HepG2 (cell line): Measurements from ENCODE around the gene TNN. TPM values are rescaled to one million over a fixed set of nuclear protein-coding genes. Genes with fewer than 3 reads are reported as not detected.

Source experiments
- ATAC-seq: fragments of 200-7000 bp; cut with Tn5 transposase; 3 replicates; pipeline ENCODE4 v1.9.1; 2020; ENCODE audit warnings: mild to moderate bottlenecking, moderate library complexity
- BruUV-seq: library from RNA; stranded (reverse); fragments of 400-500 nt; replicated peaks from 2 replicates; lab custom pipeline; 2021; lab: Mats Ljungman, UMichigan
- CTCF ChIA-PET: fragments of 300-600 bp; formaldehyde crosslinking; extraction: SDS; loops from one replicate; lab custom pipeline; 2021; ENCODE audit warnings: low total read pairs, inconsistent platforms, low intra/inter-chr PET ratio; lab: Yijun Ruan, JAX
- POLR2A ChIA-PET: fragments of 350-600 bp; sonication (Branson Sonifier 250); formaldehyde crosslinking; loops from one replicate; lab custom pipeline; 2020; ENCODE audit warnings: antibody characterized with exemption, inconsistent platforms; lab: Yijun Ruan, JAX
- DNase-seq: peaks from one replicate; pipeline ENCODE4 v3.0.0-alpha.2; 2015; ENCODE audit warnings: low spot score
- FAIRE-seq: peaks from 3 replicates; lab custom pipeline; 2011; peaks lifted over from hg19 to GRCh38; lab: Jason Lieb, UNC
- H2AFZ ChIP-seq: one replicate; pipeline ENCODE4 v1.6.1; 2011; ENCODE audit warnings: low read length, inconsistent platforms
- H3K27ac ChIP-seq: fragments of 300-600 bp; 3 replicates; pipeline ENCODE4 v1.8.0; 2011; ENCODE audit warnings: mixed run types, mild to moderate bottlenecking, mixed read lengths, low read length, inconsistent platforms; ENCODE audit not compliant: insufficient read depth; ENCODE audit errors: extremely low read length
- H3K27me3 ChIP-seq, 2 experiments: fragments of 200-600 bp in 1 of 2; 2 replicates in 1 of 2; 3 replicates in 1 of 2; pipeline versions ENCODE4 v1.6.0 to v1.8.0; 2011; ENCODE audit warnings: low read length in 2 of 2, mild to moderate bottlenecking in 2 of 2, moderate library complexity in 2 of 2, inconsistent platforms in 1 of 2; ENCODE audit not compliant: insufficient read depth in 2 of 2, control insufficient read depth in 1 of 2
- H3K36me3 ChIP-seq, 2 experiments: fragments of 200-600 bp in 1 of 2; replicated peaks in 1 of 2; 2 replicates in 1 of 2; 3 replicates in 1 of 2; pipeline versions ENCODE4 v1.5.1 to v1.8.0; 2011; ENCODE audit warnings: low read length in 2 of 2, inconsistent platforms in 1 of 2; ENCODE audit not compliant: insufficient read depth in 2 of 2, control insufficient read depth in 1 of 2
- H3K4me1 ChIP-seq: 2 replicates; pipeline ENCODE4 v1.5.1; 2012; ENCODE audit warnings: low read length, inconsistent platforms; ENCODE audit not compliant: insufficient read depth
- H3K4me2 ChIP-seq: 2 replicates; pipeline ENCODE4 v1.6.0; 2011; ENCODE audit warnings: low read depth, low read length, inconsistent platforms
- H3K4me3 ChIP-seq, 3 experiments: fragments of 200-600 bp in 1 of 3; sonication (generic), shearing (Covaris generic) in 1 of 3; replicated peaks in 1 of 3; 2 replicates each; pipeline ENCODE4 v1.5.1; 2011 to 2016; ENCODE audit warnings: low read length in 3 of 3, inconsistent platforms in 2 of 3, low read depth in 2 of 3, mild to moderate bottlenecking in 2 of 3, control low read depth in 1 of 3, mixed read lengths in 1 of 3; ENCODE audit not compliant: insufficient read depth in 1 of 3
- H3K79me2 ChIP-seq: one replicate; pipeline ENCODE4 v1.6.1; 2011; ENCODE audit warnings: low read length, inconsistent platforms; ENCODE audit not compliant: insufficient read depth
- H3K9ac ChIP-seq: 2 replicates; pipeline ENCODE4 v1.6.0; 2011; ENCODE audit warnings: mild to moderate bottlenecking, low read depth, low read length, inconsistent platforms; ENCODE audit not compliant: insufficient read depth
- H3K9me3 ChIP-seq: 2 replicates; pipeline ENCODE4 v1.5.1; 2012; ENCODE audit warnings: mild to moderate bottlenecking, low read length
- H4K20me1 ChIP-seq: 2 replicates; pipeline ENCODE4 v1.6.0; 2011; ENCODE audit warnings: inconsistent platforms, mild to moderate bottlenecking, low read length, moderate library complexity; ENCODE audit not compliant: insufficient read depth
- POLR2A ChIP-seq, 2 experiments: IDR thresholded peaks; 2 replicates each; pipeline ENCODE4 v1.6.1; 2011; ENCODE audit warnings: low read depth in 2 of 2, low read length in 2 of 2, mild to moderate bottlenecking in 1 of 2, moderate library complexity in 1 of 2; ENCODE audit not compliant: insufficient read depth in 1 of 2
- TBX2 ChIP-seq: sonication (generic); formaldehyde crosslinking; IDR thresholded peaks from 2 replicates; pipeline ENCODE4 v1.5.0; 2020; ENCODE audit warnings: missing genetic modification reagents, mild to moderate bottlenecking, borderline replicate concordance
- ZBTB37 ChIP-seq: sonication (generic); formaldehyde crosslinking; IDR thresholded peaks from 2 replicates; pipeline ENCODE4 v1.4.0; 2020; ENCODE audit warnings: mild to moderate bottlenecking, missing genetic modification reagents
- ZFAT ChIP-seq: sonication (generic); formaldehyde crosslinking; conservative IDR thresholded peaks from 2 replicates; pipeline ENCODE4 v1.8.1; 2023; ENCODE audit warnings: missing genetic modification reagents, inconsistent platforms
- ZNF20 ChIP-seq: sonication (generic); formaldehyde crosslinking; IDR thresholded peaks from 2 replicates; pipeline ENCODE4 v1.4.0; 2020; ENCODE audit warnings: mild to moderate bottlenecking, moderate library complexity, missing genetic modification reagents
- ZNF33B ChIP-seq: sonication (generic); formaldehyde crosslinking; IDR thresholded peaks from 2 replicates; pipeline ENCODE4 v1.5.1; 2020; ENCODE audit warnings: mild to moderate bottlenecking, missing genetic modification reagents
- ZNF468 ChIP-seq: sonication (generic); formaldehyde crosslinking; IDR thresholded peaks from 2 replicates; pipeline ENCODE4 v1.8.0; 2022; ENCODE audit warnings: mild to moderate bottlenecking, moderate library complexity, missing genetic modification reagents
- ZNF510 ChIP-seq: sonication (generic); formaldehyde crosslinking; IDR thresholded peaks from 2 replicates; pipeline ENCODE4 v1.4.0; 2020; ENCODE audit warnings: low read depth, mild to moderate bottlenecking, missing genetic modification reagents
- ZNF547 ChIP-seq: sonication (generic); formaldehyde crosslinking; IDR thresholded peaks from 2 replicates; pipeline ENCODE4 v1.5.1; 2020; ENCODE audit warnings: mild to moderate bottlenecking, missing genetic modification reagents
- ZNF670 ChIP-seq: sonication (generic); formaldehyde crosslinking; IDR thresholded peaks from 2 replicates; pipeline ENCODE4 v1.8.0; 2022; ENCODE audit warnings: mild to moderate bottlenecking, missing genetic modification reagents, borderline replicate concordance
- ZNF83 ChIP-seq: sonication (generic); formaldehyde crosslinking; IDR thresholded peaks from 2 replicates; pipeline ENCODE4 v1.4.0; 2020; ENCODE audit warnings: missing genetic modification reagents, mild to moderate bottlenecking, borderline replicate concordance
- ZSCAN29 ChIP-seq: sonication (generic); formaldehyde crosslinking; conservative IDR thresholded peaks from 2 replicates; pipeline ENCODE4 v1.4.0; 2020; ENCODE audit warnings: mild to moderate bottlenecking, missing genetic modification reagents
- whole genome bisulfite sequencing: methylation state at CpG from one replicate; pipeline ENCODE4 v1.1.6; 2017; ENCODE audit warnings: low lambda C conversion rate; 5-methylcytosine and 5-hydroxymethylcytosine counted together
- in situ Hi-C: cut with HindIII; loops from 2 replicates; pipeline ENCODE4 v1.10.0; 2017; ENCODE audit warnings: low pct_unique_long_range_greater_than_20kb; ENCODE audit not compliant: extremely low pct_ligation_motif_present
- intact Hi-C: fragments of 100-400 bp; cut with micrococcal nuclease; formaldehyde crosslinking; loops from one replicate; pipeline ENCODE4 v1.10.0; 2022; ENCODE audit not compliant: unreplicated experiment
- polyA plus RNA-seq, 8 experiments: library from polyadenylated mRNA; depleted of rRNA in 3 of 8; stranded (reverse) in 7 of 8; unstranded in 1 of 8; fragments of >200 nt; fragmentation: Illumina TruSeq in 4 of 8; extraction: Trizol in 4 of 8; gene quantifications; 2 replicates each; pipeline versions ENCODE4 v1.2.1 to v1.2.3, GENCODE V29; 2011 to 2016; ENCODE audit warnings: low read depth in 4 of 8, missing spikeins in 1 of 8, mixed read lengths in 1 of 8; ENCODE audit not compliant: insufficient read depth in 1 of 8
- total RNA-seq, 5 experiments: library from RNA; depleted of rRNA; stranded (reverse); fragments of >200 nt; fragmentation: Illumina TruSeq; extraction: Trizol; gene quantifications; 2 replicates each; pipeline ENCODE4 v1.2.3, GENCODE V29; 2016; ENCODE audit warnings: low read depth in 1 of 5
- TF ChIP-seq, protein P1 (sequence below): IDR thresholded peaks from 2 replicates; pipeline ENCODE4 v1.6.1; 2016; ENCODE audit warnings: low read depth, missing genetic modification reagents, missing compliant biosample characterization

The TNN gene
- total and polyA plus RNA-seq, 2 of the 13 experiments (the other 11 are each of a cell fraction or from before 2014, with no cell fraction given) = not detected

DNA sequence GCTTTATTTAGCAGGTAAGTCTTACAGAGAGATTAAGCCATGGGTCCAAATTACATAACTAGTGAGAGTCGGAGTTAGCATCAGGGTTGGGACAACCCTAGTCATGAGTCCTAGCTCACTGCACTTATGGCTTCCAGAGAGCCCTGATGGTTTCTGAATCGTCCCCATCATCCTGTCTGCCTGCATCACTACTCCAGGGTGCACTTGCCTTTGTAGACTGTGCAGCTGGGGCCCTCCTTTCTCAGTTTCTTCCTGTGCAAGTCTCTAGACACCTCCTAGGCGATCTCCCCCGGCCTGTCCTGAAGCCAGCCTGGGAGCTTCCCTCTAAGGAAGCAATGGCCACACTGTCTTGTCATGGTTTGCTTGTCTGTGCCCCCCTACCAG is 87.8 kb downstream of the TNN start:
- no peaks in the 10 kb centered on the region for H3K36me3 ChIP-seq
- H4K20me1 ChIP-seq = no peaks in the 10 kb centered on the region
- DNase-seq (no peak), FAIRE-seq (no peak), ATAC-seq (no peak)
- H3K79me2 ChIP-seq = no peaks in the 10 kb centered on the region
- in situ Hi-C loops = loop anchor here (25.0 kb wide), 3 partner anchors 732 to 1682 kb away; no protein-coding TSS in a partner anchor
- no peaks in the 10 kb centered on the region for H3K27me3 ChIP-seq
- H3K27ac ChIP-seq = no peak overlapping the region
- ChIA-PET POLR2A (interaction anchor here (1.4 kb wide), 1 partner anchor 126 kb away, joined by 3 read pairs; no protein-coding TSS in a partner anchor), CTCF (interaction anchor here (1.0 to 2.0 kb wide), 4 partner anchors 66 to 732 kb away, joined by 3 to 39 read pairs (median 3); no protein-coding TSS in a partner anchor)
- no peak overlapping the region for H3K4me2 ChIP-seq
- no peak overlapping the region for H3K4me3 ChIP-seq
- H3K9me3 ChIP-seq = no peaks in the 10 kb centered on the region
- intact Hi-C loops = loop anchor here (10.0 kb wide), 1 partner anchor 919 kb away; no protein-coding TSS in a partner anchor
- no peak overlapping the region for H2AFZ ChIP-seq
- no peaks in the 10 kb centered on the region for H3K4me1 ChIP-seq
- BruUV-seq = no TSS peak
- 0% methylated on average over 4 of the region's 4 CpGs for WGBS
- no peak for TF ChIP-seq ZNF468 (CRISPR knock-in tag)
- TF ChIP-seq ZFAT (CRISPR knock-in tag) = no peak
- no peak for TF ChIP-seq TBX2
- no peak for TF ChIP-seq ZNF83
- TF ChIP-seq ZNF33B (CRISPR knock-in tag) = no peak
- no peak for TF ChIP-seq ZNF670 (CRISPR knock-in tag)
- no peak for TF ChIP-seq POLR2A (IDR thresholded peaks at IDR 0.05; ENCODE audit: insufficient read depth in 1 of 2, low read depth in 2 of 2, low read length in 2 of 2)
- TF ChIP-seq ZNF510 = no peak
- no peak for TF ChIP-seq ZNF547 (CRISPR knock-in tag)
- no peak overlapping the region for H3K9ac ChIP-seq

GRCh38 chr1:175155936-175156335 is 88.3 kb downstream of the TNN start:
- DNase-seq (no peak), ATAC-seq (no peak), FAIRE-seq (no peak)
- H3K36me3 ChIP-seq = no peaks in the 10 kb centered on the region
- no peak overlapping the region for H3K4me2 ChIP-seq
- intact Hi-C loops (loop anchor here (10.0 kb wide), 1 partner anchor 919 kb away; no protein-coding TSS in a partner anchor), in situ Hi-C loops (loop anchor here (25.0 kb wide), 3 partner anchors 731 to 1681 kb away; no protein-coding TSS in a partner anchor)
- BruUV-seq = no TSS peak
- H3K9me3 ChIP-seq = no peaks in the 10 kb centered on the region
- no peak overlapping the region for H3K9ac ChIP-seq
- no peak overlapping the region for H2AFZ ChIP-seq
- POLR2A ChIA-PET = no interaction called here
- H3K79me2 ChIP-seq = no peaks in the 10 kb centered on the region
- 0% methylated on average over 3 of the region's 5 CpGs for WGBS
- CTCF ChIA-PET = interaction anchor here (1.3 to 2.0 kb wide), 2 partner anchors 163 to 732 kb away, joined by 3 to 39 read pairs; no protein-coding TSS in a partner anchor
- H3K4me3 ChIP-seq = no peak overlapping the region
- H4K20me1 ChIP-seq = no peaks in the 10 kb centered on the region
- H3K4me1 ChIP-seq = no peaks in the 10 kb centered on the region
- H3K27ac ChIP-seq = no peak overlapping the region
- H3K27me3 ChIP-seq = no peaks in the 10 kb centered on the region
- TF ChIP-seq, protein P1, sequence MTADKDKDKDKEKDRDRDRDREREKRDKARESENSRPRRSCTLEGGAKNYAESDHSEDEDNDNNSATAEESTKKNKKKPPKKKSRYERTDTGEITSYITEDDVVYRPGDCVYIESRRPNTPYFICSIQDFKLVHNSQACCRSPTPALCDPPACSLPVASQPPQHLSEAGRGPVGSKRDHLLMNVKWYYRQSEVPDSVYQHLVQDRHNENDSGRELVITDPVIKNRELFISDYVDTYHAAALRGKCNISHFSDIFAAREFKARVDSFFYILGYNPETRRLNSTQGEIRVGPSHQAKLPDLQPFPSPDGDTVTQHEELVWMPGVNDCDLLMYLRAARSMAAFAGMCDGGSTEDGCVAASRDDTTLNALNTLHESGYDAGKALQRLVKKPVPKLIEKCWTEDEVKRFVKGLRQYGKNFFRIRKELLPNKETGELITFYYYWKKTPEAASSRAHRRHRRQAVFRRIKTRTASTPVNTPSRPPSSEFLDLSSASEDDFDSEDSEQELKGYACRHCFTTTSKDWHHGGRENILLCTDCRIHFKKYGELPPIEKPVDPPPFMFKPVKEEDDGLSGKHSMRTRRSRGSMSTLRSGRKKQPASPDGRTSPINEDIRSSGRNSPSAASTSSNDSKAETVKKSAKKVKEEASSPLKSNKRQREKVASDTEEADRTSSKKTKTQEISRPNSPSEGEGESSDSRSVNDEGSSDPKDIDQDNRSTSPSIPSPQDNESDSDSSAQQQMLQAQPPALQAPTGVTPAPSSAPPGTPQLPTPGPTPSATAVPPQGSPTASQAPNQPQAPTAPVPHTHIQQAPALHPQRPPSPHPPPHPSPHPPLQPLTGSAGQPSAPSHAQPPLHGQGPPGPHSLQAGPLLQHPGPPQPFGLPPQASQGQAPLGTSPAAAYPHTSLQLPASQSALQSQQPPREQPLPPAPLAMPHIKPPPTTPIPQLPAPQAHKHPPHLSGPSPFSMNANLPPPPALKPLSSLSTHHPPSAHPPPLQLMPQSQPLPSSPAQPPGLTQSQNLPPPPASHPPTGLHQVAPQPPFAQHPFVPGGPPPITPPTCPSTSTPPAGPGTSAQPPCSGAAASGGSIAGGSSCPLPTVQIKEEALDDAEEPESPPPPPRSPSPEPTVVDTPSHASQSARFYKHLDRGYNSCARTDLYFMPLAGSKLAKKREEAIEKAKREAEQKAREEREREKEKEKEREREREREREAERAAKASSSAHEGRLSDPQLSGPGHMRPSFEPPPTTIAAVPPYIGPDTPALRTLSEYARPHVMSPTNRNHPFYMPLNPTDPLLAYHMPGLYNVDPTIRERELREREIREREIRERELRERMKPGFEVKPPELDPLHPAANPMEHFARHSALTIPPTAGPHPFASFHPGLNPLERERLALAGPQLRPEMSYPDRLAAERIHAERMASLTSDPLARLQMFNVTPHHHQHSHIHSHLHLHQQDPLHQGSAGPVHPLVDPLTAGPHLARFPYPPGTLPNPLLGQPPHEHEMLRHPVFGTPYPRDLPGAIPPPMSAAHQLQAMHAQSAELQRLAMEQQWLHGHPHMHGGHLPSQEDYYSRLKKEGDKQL (CRISPR knock-in tag) = no peak
- TF ChIP-seq ZBTB37 (CRISPR knock-in tag) (no peak), ZNF20 (CRISPR knock-in tag) (no peak), ZSCAN29 (CRISPR knock-in tag) (no peak)
